ENCODE measurements around the gene AGAP5. TPM values are rescaled to one million over a fixed set of nuclear protein-coding genes. Genes with fewer than 3 reads are reported as not detected.
A peak's percentile ranks its signal among the peaks of the same experiment; 100 is the strongest.
"Not testable (repeated sequence)": the region's sequence is repeated elsewhere in the genome, so short reads cannot be mapped to it uniquely, and the experiment has no call there.

The AGAP5 gene
- total RNA-seq, 1 experiment from 2014 or later: 13.4 TPM

DNA sequence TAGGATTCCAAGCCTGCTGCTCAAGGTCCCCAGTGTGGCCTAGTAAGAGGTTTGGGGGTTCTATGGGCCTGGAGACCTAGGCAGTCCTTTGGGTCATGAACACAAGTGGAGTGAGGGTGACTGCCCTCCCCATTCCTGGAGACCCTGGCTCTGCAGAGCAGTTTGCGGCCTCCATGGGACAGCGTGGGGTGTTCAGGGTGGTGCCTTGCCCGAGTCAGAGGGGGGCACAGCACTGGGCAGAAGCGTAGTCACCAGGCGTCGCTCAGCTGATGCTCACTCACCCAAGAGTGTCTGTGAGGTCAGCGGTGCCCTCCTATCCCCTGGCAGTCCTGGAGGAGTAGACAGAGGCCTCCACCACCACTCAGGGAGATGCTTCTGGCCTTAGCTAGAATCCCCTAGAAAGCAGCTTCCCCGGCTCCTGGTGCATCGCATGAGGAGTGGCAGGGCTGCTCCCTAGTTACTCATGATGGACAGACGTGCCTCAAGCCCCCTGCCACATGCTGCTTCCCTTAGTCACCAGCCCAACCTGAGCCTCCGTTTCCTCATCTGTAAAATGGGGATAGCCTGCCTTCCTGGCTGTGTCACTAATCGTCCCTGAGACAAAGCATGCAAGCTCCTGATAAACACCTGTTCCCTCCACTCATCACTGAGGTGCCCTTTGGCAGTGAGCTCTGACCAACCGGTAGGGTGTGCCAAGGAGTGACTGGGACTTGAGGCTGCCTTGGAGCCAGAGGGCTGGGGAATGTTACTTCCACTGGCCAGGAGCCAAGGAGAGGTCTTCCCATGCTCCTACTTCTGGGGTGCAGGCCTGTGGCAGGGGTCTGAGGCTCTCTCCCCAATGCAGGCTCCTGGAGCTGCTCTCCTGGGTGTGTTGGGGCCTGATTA lies 33.5 kb downstream of the AGAP5 start:
- H3K27ac Mint-ChIP-seq (ENCODE audit: unreplicated experiment); DNase-seq; CTCF ChIA-PET; BruUV-seq (replicated peaks); H3K27me3 Mint-ChIP-seq (ENCODE audit: unreplicated experiment); intact Hi-C loops (cut with micrococcal nuclease; ENCODE audit: unreplicated experiment); H3K9me3 Mint-ChIP-seq (ENCODE audit: low read depth, unreplicated experiment); H3K36me3 Mint-ChIP-seq (ENCODE audit: insufficient read depth, unreplicated experiment); H3K4me1 Mint-ChIP-seq (ENCODE audit: low read depth, unreplicated experiment); H3K4me3 Mint-ChIP-seq (ENCODE audit: low read depth, unreplicated experiment): not testable (repeated sequence)

DNA sequence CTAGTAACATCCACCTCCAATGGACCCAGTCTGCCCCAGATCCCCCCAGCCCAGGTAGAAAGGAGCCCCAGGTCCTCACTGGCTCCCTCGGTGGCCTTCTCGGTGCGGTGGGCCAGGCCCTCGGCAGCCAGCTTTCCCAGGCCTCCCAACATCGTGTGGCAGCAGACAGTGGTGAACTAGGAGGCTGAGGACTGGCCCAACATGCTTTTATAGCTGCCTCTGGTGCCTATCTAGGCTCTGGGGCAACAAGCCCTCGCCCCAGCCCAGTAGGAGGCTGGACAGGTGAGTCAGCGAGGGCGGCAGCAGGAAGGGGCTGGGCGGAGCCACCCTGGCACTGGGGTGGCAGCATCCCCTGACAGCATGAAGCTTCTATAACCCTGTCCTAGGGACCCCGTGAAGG lies 34.3 kb downstream of the AGAP5 start:
- intact Hi-C loops (cut with micrococcal nuclease; ENCODE audit: unreplicated experiment); H3K27ac Mint-ChIP-seq (ENCODE audit: unreplicated experiment); BruUV-seq (replicated peaks); H3K9me3 Mint-ChIP-seq (ENCODE audit: low read depth, unreplicated experiment); H3K27me3 Mint-ChIP-seq (ENCODE audit: unreplicated experiment); H3K4me1 Mint-ChIP-seq (ENCODE audit: low read depth, unreplicated experiment); H3K36me3 Mint-ChIP-seq (ENCODE audit: insufficient read depth, unreplicated experiment); H3K4me3 Mint-ChIP-seq (ENCODE audit: low read depth, unreplicated experiment); CTCF ChIA-PET: not testable (repeated sequence)
- peak; percentile 30 for DNase-seq

DNA sequence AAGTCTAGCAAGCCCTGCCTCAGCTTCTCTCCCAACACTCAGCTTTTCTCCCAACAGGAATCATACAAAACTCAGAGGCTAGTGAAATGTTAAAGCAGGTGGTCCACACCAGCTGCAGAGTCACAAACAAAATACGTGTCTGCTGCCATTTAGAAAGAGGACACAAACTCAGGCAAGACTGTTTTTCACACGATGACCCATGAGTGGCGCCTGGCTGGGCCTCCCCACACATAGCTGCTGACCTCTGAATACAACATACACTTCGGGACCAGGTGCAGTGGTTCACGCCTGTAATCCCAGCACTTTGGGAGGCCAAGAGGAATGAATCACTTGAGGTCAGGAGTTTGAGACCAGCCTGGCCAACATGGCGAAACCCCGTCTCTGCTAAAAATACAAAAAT lies 35.2 kb downstream of the AGAP5 start:
- H3K4me1 Mint-ChIP-seq (ENCODE audit: low read depth, unreplicated experiment); H3K36me3 Mint-ChIP-seq (ENCODE audit: insufficient read depth, unreplicated experiment); H3K9me3 Mint-ChIP-seq (ENCODE audit: low read depth, unreplicated experiment); DNase-seq; H3K27ac Mint-ChIP-seq (ENCODE audit: unreplicated experiment); H3K4me3 Mint-ChIP-seq (ENCODE audit: low read depth, unreplicated experiment); intact Hi-C loops (cut with micrococcal nuclease; ENCODE audit: unreplicated experiment); CTCF ChIA-PET; BruUV-seq (replicated peaks); H3K27me3 Mint-ChIP-seq (ENCODE audit: unreplicated experiment): not testable (repeated sequence)

DNA sequence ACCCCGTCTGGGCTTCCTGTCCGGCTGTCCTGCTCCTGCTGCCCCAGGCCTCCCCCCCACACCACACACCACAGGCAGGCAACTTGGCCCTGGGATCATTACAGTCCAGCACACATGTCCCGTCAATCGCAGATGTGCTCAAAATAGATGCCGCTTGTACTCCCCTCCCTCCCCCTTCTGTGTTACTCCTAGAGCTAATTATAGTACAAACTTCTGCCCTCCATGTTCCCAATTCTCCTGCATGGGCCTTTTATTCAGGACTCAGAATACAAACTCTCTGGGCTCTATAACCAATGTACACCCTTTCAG lies 42.0 kb downstream of the AGAP5 start, which contains the start of gene SYNPO2L:
SYNPO2L (minus strand) TSS at position 40 of the 309 bp plus-strand sequence. CDS start 107 bp downstream, outside the sequence.
- Mint-ChIP-seq H3K36me3 (ENCODE audit: insufficient read depth, unreplicated experiment) (no peaks in the 10 kb centered on the region), H3K4me1 (ENCODE audit: low read depth, unreplicated experiment) (no peaks in the 10 kb centered on the region)
- CTCF ChIA-PET: no interaction called here

DNA sequence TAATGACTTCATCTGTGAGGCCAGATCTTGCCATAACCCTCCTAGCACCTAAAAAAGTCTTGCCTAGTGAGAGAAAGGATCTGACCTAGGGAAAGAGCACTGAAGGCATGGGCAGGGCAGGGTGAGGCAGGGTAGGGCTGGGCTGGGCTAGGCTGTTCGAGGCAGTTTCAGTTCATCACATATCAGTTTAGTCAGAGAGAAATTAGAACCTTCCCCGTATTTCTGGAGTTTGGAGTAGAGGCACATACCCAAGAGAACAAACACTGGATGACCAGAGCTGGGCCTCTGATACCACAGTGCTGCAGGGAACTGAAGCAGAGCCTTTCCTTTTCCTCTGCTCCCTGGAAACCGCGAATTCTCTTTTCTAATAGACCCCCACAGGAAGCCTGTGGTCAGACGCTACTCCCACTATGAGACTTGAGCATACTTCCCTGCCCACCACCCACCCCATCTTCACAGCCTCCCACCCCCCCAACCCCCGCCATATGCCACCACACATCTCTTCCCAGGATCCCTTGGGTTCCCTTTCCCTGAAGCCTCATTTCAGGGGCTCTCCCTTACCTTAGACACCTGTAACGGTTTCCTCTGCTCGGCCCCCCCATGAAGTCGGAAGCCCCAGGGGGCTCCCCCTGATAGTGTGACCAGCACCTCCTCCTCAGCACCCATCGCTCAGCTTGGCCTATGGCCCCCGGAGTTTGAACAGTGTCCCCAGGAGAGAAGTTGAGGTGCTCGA lies 42.5 kb downstream of the AGAP5 start:
- H3K36me3 Mint-ChIP-seq (ENCODE audit: insufficient read depth, unreplicated experiment): no peaks in the 10 kb centered on the region
- no peak overlapping the region for H3K4me3 Mint-ChIP-seq (ENCODE audit: low read depth, unreplicated experiment)
- TF ChIP-seq, protein P1, sequence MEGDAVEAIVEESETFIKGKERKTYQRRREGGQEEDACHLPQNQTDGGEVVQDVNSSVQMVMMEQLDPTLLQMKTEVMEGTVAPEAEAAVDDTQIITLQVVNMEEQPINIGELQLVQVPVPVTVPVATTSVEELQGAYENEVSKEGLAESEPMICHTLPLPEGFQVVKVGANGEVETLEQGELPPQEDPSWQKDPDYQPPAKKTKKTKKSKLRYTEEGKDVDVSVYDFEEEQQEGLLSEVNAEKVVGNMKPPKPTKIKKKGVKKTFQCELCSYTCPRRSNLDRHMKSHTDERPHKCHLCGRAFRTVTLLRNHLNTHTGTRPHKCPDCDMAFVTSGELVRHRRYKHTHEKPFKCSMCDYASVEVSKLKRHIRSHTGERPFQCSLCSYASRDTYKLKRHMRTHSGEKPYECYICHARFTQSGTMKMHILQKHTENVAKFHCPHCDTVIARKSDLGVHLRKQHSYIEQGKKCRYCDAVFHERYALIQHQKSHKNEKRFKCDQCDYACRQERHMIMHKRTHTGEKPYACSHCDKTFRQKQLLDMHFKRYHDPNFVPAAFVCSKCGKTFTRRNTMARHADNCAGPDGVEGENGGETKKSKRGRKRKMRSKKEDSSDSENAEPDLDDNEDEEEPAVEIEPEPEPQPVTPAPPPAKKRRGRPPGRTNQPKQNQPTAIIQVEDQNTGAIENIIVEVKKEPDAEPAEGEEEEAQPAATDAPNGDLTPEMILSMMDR (IDR thresholded peaks at IDR 0.05; ENCODE audit: unreplicated experiment): no peak
- intact Hi-C loops (cut with micrococcal nuclease; ENCODE audit: unreplicated experiment): loop anchor here (10.0 kb wide), 1 partner anchor 241 kb away; the partner anchor contains the start of gene ANXA7
- H3K27me3 Mint-ChIP-seq (ENCODE audit: unreplicated experiment): peaks cover 42% of the 10 kb centered on the region
- H3K4me1 Mint-ChIP-seq (ENCODE audit: low read depth, unreplicated experiment): no peaks in the 10 kb centered on the region
- no peak for DNase-seq
- CTCF ChIA-PET: no interaction called here
- no peaks in the 10 kb centered on the region for H3K9me3 Mint-ChIP-seq (ENCODE audit: low read depth, unreplicated experiment)
- H3K27ac Mint-ChIP-seq (ENCODE audit: unreplicated experiment): no peak overlapping the region
- no TSS peak for BruUV-seq (replicated peaks)

More for the DNA sequence above, 42.0 kb downstream of the AGAP5 start, which contains the start of gene SYNPO2L:
- Mint-ChIP-seq H3K27ac (ENCODE audit: unreplicated experiment) (no peak within 1 kb of the TSS), H3K9me3 (ENCODE audit: low read depth, unreplicated experiment) (no peaks in the 10 kb centered on the region), H3K4me3 (ENCODE audit: low read depth, unreplicated experiment) (no peak within 1 kb of the TSS), H3K27me3 (ENCODE audit: unreplicated experiment) (peaks cover 37% of the 10 kb centered on the region)
- no TSS peak for BruUV-seq (replicated peaks)
- intact Hi-C loops (cut with micrococcal nuclease; ENCODE audit: unreplicated experiment): loop anchor here (10.0 kb wide), 1 partner anchor 241 kb away; the partner anchor contains the start of gene ANXA7
- TF ChIP-seq, protein P1 (IDR thresholded peaks at IDR 0.05; ENCODE audit: unreplicated experiment): no peak
- DNase-seq: no peak
